Endothelial cell of umbilical vein (primary cell): ENCODE results near the gene MUC5AC. TPM values are rescaled to one million over a fixed set of nuclear protein-coding genes. Genes with fewer than 3 reads are reported as not detected.

ENCODE experiments used
- BruUV-seq: library from RNA; stranded (reverse); fragments of 400-500 nt; replicated peaks from 2 replicates; lab custom pipeline; 2021; lab: Mats Ljungman, UMichigan
- CTCF ChIA-PET: fragments of 300-600, 350-600 bp; sonication (Branson Sonifier 250); formaldehyde crosslinking; loops from one replicate; lab custom pipeline; 2021; ENCODE audit warnings: antibody characterized with exemption, inconsistent platforms; lab: Charles Lee
- POLR2A ChIA-PET: fragments of 300-600, 350-600 bp; sonication (Branson Sonifier 250); formaldehyde crosslinking; loops from one replicate; lab custom pipeline; 2021; ENCODE audit warnings: antibody characterized with exemption, inconsistent platforms; lab: Charles Lee
- DNase-seq: peaks from one replicate; pipeline ENCODE4 v3.0.0-alpha.2; 2011; ENCODE audit warnings: low read depth, low spot score
- FAIRE-seq: peaks from 2 replicates; lab custom pipeline; 2011; peaks lifted over from hg19 to GRCh38; lab: Jason Lieb, UNC
- H2AFZ ChIP-seq: 2 replicates; pipeline ENCODE4 v1.6.0; 2012; ENCODE audit warnings: low read depth, low read length, control low read depth, inconsistent platforms
- H3K27ac ChIP-seq: 2 replicates; pipeline ENCODE4 v1.5.1; 2011; ENCODE audit warnings: low read depth, mild to moderate bottlenecking, control low read depth, low read length, moderate library complexity; ENCODE audit not compliant: insufficient read depth
- H3K27me3 ChIP-seq, 2 experiments: 2 replicates each; pipeline versions ENCODE4 v1.6.0 to v1.6.1; 2011; ENCODE audit warnings: low read length in 2 of 2, mixed read lengths in 1 of 2; ENCODE audit not compliant: control insufficient read depth in 2 of 2, insufficient read depth in 2 of 2
- H3K36me3 ChIP-seq, 2 experiments: 2 replicates in 1 of 2; 3 replicates in 1 of 2; pipeline ENCODE4 v1.5.1; 2011; ENCODE audit warnings: low read length in 2 of 2, mild to moderate bottlenecking in 1 of 2, moderate library complexity in 1 of 2; ENCODE audit not compliant: control insufficient read depth in 2 of 2, insufficient read depth in 2 of 2; ENCODE audit errors: extremely low read depth in 1 of 2
- H3K4me1 ChIP-seq: 3 replicates; pipeline ENCODE4 v1.5.1; 2011; ENCODE audit warnings: mild to moderate bottlenecking, low read length; ENCODE audit not compliant: control insufficient read depth, insufficient read depth; ENCODE audit errors: extremely low read depth
- H3K4me2 ChIP-seq: 2 replicates; pipeline ENCODE4 v1.6.1; 2011; ENCODE audit warnings: low read length, control low read depth, mixed read lengths; ENCODE audit not compliant: insufficient read depth
- H3K4me3 ChIP-seq, 3 experiments: fragments of 200-600 bp in 1 of 3; sonication (generic), shearing (Covaris generic) in 1 of 3; replicated peaks in 1 of 3; 2 replicates each; pipeline ENCODE4 v1.5.1; 2011 to 2016; ENCODE audit warnings: control low read depth in 3 of 3, low read length in 3 of 3, mild to moderate bottlenecking in 2 of 3, inconsistent platforms in 1 of 3, low read depth in 1 of 3, moderate library complexity in 1 of 3; ENCODE audit not compliant: insufficient read depth in 1 of 3
- H3K79me2 ChIP-seq: 2 replicates; pipeline ENCODE4 v1.6.0; 2012; ENCODE audit warnings: low read length, inconsistent platforms; ENCODE audit not compliant: control insufficient read depth, insufficient read depth
- H3K9ac ChIP-seq: replicated peaks from 2 replicates; pipeline ENCODE3; 2011; ENCODE audit warnings: low read length, control low read depth; ENCODE audit not compliant: insufficient read depth; ENCODE audit errors: extremely low read depth
- H3K9me1 ChIP-seq: replicated peaks from 3 replicates; pipeline ENCODE4 v1.6.0; 2011; ENCODE audit warnings: mild to moderate bottlenecking, low read length; ENCODE audit not compliant: control insufficient read depth, insufficient read depth; ENCODE audit errors: extremely low read depth
- H3K9me3 ChIP-seq: replicated peaks from 2 replicates; pipeline ENCODE4 v1.5.1; 2012; ENCODE audit warnings: low read length, inconsistent platforms; ENCODE audit not compliant: control insufficient read depth, insufficient read depth
- H4K20me1 ChIP-seq: replicated peaks from 2 replicates; pipeline ENCODE3; 2011; ENCODE audit warnings: mild to moderate bottlenecking, low read length; ENCODE audit not compliant: control insufficient read depth, insufficient read depth; ENCODE audit errors: extremely low read depth
- CTCF ChIP-seq, 2 donors: IDR thresholded peaks; 1 replicate in 1 of 2; 2 replicates in 1 of 2; pipeline ENCODE4 v1.5.1; 2011; ENCODE audit warnings: low read length in 2 of 2, mild to moderate bottlenecking in 2 of 2, moderate library complexity in 2 of 2, control low read depth in 1 of 2, inconsistent platforms in 1 of 2, low read depth in 1 of 2; ENCODE audit not compliant: insufficient read depth in 1 of 2; ENCODE audit errors: extremely low read depth in 1 of 2
- EZH2 ChIP-seq: IDR thresholded peaks from 2 replicates; pipeline ENCODE4 v1.6.1; 2012; ENCODE audit warnings: borderline replicate concordance, low read depth, mild to moderate bottlenecking, moderate library complexity, low read length, inconsistent platforms; ENCODE audit not compliant: severe bottlenecking
- FOS ChIP-seq: IDR thresholded peaks from 2 replicates; pipeline ENCODE4 v1.6.1; 2011; ENCODE audit warnings: mild to moderate bottlenecking, low read length, moderate library complexity, borderline replicate concordance; ENCODE audit not compliant: insufficient read depth
- GATA2 ChIP-seq: IDR thresholded peaks from 2 replicates; pipeline ENCODE4 v1.7.0; 2011; ENCODE audit warnings: low read depth, mild to moderate bottlenecking, moderate library complexity, mixed read lengths, low read length; ENCODE audit not compliant: insufficient read length, insufficient read depth
- JUN ChIP-seq: IDR thresholded peaks from 2 replicates; pipeline ENCODE4 v1.6.1; 2011; ENCODE audit warnings: borderline replicate concordance, low read depth; ENCODE audit not compliant: insufficient read length, insufficient read depth
- MAX ChIP-seq: IDR thresholded peaks from 2 replicates; pipeline ENCODE4 v1.6.1; 2011; ENCODE audit not compliant: insufficient read depth, insufficient read length
- MYC ChIP-seq: IDR thresholded peaks from one replicate; pipeline ENCODE4 v1.6.1; 2011; ENCODE audit warnings: mild to moderate bottlenecking, low read depth, low read length
- POLR2A ChIP-seq: IDR thresholded peaks from 2 replicates; pipeline ENCODE4 v1.6.1; 2012; ENCODE audit warnings: low read depth, mild to moderate bottlenecking, control low read depth, low read length
- POLR2AphosphoS5 ChIP-seq: IDR thresholded peaks from 2 replicates; pipeline ENCODE4 v1.6.1; 2012; ENCODE audit warnings: low read depth, mild to moderate bottlenecking, control low read depth, low read length, moderate library complexity; ENCODE audit not compliant: insufficient read depth
- dilution Hi-C: fragments of 300-500 bp; cut with MboI; formaldehyde crosslinking; loops from one replicate; pipeline ENCODE4 v1.15.0; 2019; ENCODE audit warnings: low sequenced_read_pairs; ENCODE audit not compliant: extremely low pct_ligation_motif_present
- intact Hi-C: fragments of 100-400 bp; cut with micrococcal nuclease; formaldehyde crosslinking; loops from one replicate; pipeline ENCODE4 v1.10.0; 2022
- polyA plus RNA-seq, 4 experiments: library from polyadenylated mRNA; depleted of rRNA in 3 of 4; stranded (reverse) in 3 of 4; unstranded in 1 of 4; fragments of >200 nt; gene quantifications; 2 replicates each; pipeline versions ENCODE4 v1.2.1 to v1.2.3, GENCODE V29; 2011 to 2012; ENCODE audit warnings: missing spikeins in 1 of 4
- total RNA-seq: library from RNA; stranded (reverse); gene quantifications from 2 replicates; pipeline ENCODE4 v1.2.3, GENCODE V29; 2021

Gene MUC5AC
- total and polyA plus RNA-seq, 2 donors (not counting 3 experiments of a cell fraction or from before 2014, with no cell fraction given): not detected

- H3K36me3 ChIP-seq: no peaks in the 10 kb centered on the region
- no peaks in the 10 kb centered on the region for H3K9me1 ChIP-seq
- no peaks in the 10 kb centered on the region for H3K79me2 ChIP-seq
- H3K9me3 ChIP-seq: no peaks in the 10 kb centered on the region
- H3K9ac ChIP-seq: no peak overlapping the region
- dilution Hi-C loops (no loop called here), intact Hi-C loops (no loop called here)
- DNase-seq: no peak
- TF ChIP-seq FOS: no peak
- H3K27ac ChIP-seq: no peak overlapping the region
- H3K4me2 ChIP-seq: no peak overlapping the region
- BruUV-seq: no TSS peak
- no peak overlapping the region for H3K4me3 ChIP-seq
- H4K20me1 ChIP-seq: no peaks in the 10 kb centered on the region
- no peaks in the 10 kb centered on the region for H3K4me1 ChIP-seq
- H3K27me3 ChIP-seq: peaks cover 0 to 11% of the 10 kb centered on the region in 2 experiments
- POLR2A ChIA-PET: no interaction called here
- CTCF ChIA-PET: interaction anchor here (1.0 to 1.1 kb wide), 2 partner anchors 12 to 366 kb away, joined by 3 to 5 read pairs; no protein-coding TSS in a partner anchor
- no peak overlapping the region for H2AFZ ChIP-seq
- no peak for FAIRE-seq
These were observed 50.9 kb downstream of the MUC5AC start for GRCh38 chr11:1208394-1209261.

- no peak overlapping the region for H3K4me2 ChIP-seq
- H3K9me3 ChIP-seq: no peaks in the 10 kb centered on the region
- H3K27ac ChIP-seq: no peak overlapping the region
- DNase-seq (no peak), FAIRE-seq (no peak)
- H4K20me1 ChIP-seq: no peaks in the 10 kb centered on the region
- no peak for TF ChIP-seq POLR2A
- TF ChIP-seq MAX: no peak
- TF ChIP-seq POLR2AphosphoS5: no peak
- no peak for TF ChIP-seq GATA2
- no peak for TF ChIP-seq CTCF (IDR thresholded peaks at IDR 0.05; ENCODE audit: extremely low read depth in 1 of 2, insufficient read depth in 1 of 2, low read depth in 1 of 2, low read length in 2 of 2)
- TF ChIP-seq JUN: no peak
- TF ChIP-seq MYC: no peak
- TF ChIP-seq EZH2: no peak
- no peak for TF ChIP-seq FOS
- ChIA-PET POLR2A (no interaction called here), CTCF (interaction anchor here (1.0 to 2.0 kb wide), 2 partner anchors 9 to 11 kb away, joined by 5 to 6 read pairs; no protein-coding TSS in a partner anchor)
- dilution Hi-C loops (no loop called here), intact Hi-C loops (no loop called here)
- no TSS peak for BruUV-seq
- no peak overlapping the region for H3K4me3 ChIP-seq
- no peaks in the 10 kb centered on the region for H3K4me1 ChIP-seq
- H3K9me1 ChIP-seq: no peaks in the 10 kb centered on the region
- H2AFZ ChIP-seq: no peak overlapping the region
- H3K36me3 ChIP-seq: no peaks in the 10 kb centered on the region
- H3K27me3 ChIP-seq: peaks cover 0 to 14% of the 10 kb centered on the region in 2 experiments
- no peak overlapping the region for H3K9ac ChIP-seq
- no peaks in the 10 kb centered on the region for H3K79me2 ChIP-seq
These were observed 51.8 kb downstream of the MUC5AC start for GRCh38 chr11:1209371-1210057.
